HG02938 (cell line): ENCODE data around the gene KRTAP5-5.
"Not testable (repeated sequence)": the region's sequence is repeated elsewhere in the genome, so short reads cannot be mapped to it uniquely, and the experiment has no call there.

ENCODE experiments used
- ATAC-seq: cut with Tn5 transposase; IDR thresholded peaks from one replicate; pipeline ENCODE4 v1.9.1; 2021; ENCODE audit warnings: mild to moderate bottlenecking, moderate library complexity; ENCODE audit not compliant: unreplicated experiment

KRTAP5-5 gene

GRCh38 chr11:1605923-1606322 is 23.7 kb upstream of the KRTAP5-5 start:
- ATAC-seq = not testable (repeated sequence)

- ATAC-seq = not testable (repeated sequence)
Measured at GRCh38 chr11:1607156-1607845, 22.3 kb upstream of the KRTAP5-5 start.

- not testable (repeated sequence) for ATAC-seq
Measured at GRCh38 chr11:1607901-1608300, 21.7 kb upstream of the KRTAP5-5 start.

- no peak for ATAC-seq
Measured at GRCh38 chr11:1608363-1608762, 21.2 kb upstream of the KRTAP5-5 start, which contains the start of gene KRTAP5-3. TSS of gene KRTAP5-3 (minus strand) at chr11:1608463. CDS start at chr11:1608385, 78 bp downstream.

GRCh38 chr11:1618231-1618630 is 11.3 kb upstream of the KRTAP5-5 start:
- no peak for ATAC-seq

DNA sequence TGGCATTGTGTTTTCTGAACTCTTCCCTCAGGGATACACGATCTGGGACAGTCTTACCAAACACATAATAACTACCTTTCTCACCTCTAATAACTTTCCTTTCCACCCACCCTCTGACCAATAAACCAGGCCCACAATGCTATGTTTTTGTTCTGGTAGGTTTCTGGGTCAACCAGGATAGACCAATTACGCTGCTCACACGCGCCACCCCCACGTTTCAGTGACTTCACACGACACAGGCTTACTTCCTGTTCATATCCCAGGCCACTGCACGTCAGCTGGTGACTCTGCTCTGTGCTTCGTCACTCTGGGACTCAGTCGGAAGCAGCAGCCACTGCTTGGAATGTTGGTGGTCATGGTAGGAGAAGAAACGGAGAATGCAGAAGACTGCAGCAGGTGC is 10.1 kb upstream of the KRTAP5-5 start:
- ATAC-seq = no peak

- no peak for ATAC-seq
Measured at GRCh38 chr11:1622086-1622485, 7.5 kb upstream of the KRTAP5-5 start, which contains the start of gene KRTAP5-4. TSS of gene KRTAP5-4 (minus strand) at chr11:1622138. CDS start at chr11:1622093, 45 bp downstream.

GRCh38 chr11:1623716-1624115 is 5.9 kb upstream of the KRTAP5-5 start:
- no peak for ATAC-seq

DNA sequence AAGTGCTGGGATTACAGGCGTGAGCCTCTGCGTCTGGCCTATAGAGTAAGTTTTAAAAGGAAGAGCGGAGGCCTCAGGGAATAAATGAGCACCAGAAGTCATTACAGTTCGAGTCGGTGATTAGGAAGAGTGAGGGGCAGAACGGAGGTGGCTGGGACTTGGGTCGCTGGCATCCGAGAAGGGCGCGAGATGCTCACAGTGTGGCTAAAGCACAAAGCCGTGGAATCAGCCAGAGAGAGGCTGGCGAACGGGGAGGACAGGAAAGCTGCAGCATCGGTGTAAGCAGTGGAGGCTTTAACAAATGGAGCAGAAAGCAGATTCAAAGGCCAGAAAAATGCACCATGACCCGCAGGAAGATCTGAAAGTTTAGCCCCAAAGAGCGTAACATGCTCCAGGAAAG is 5.0 kb upstream of the KRTAP5-5 start:
- ATAC-seq = no peak

DNA sequence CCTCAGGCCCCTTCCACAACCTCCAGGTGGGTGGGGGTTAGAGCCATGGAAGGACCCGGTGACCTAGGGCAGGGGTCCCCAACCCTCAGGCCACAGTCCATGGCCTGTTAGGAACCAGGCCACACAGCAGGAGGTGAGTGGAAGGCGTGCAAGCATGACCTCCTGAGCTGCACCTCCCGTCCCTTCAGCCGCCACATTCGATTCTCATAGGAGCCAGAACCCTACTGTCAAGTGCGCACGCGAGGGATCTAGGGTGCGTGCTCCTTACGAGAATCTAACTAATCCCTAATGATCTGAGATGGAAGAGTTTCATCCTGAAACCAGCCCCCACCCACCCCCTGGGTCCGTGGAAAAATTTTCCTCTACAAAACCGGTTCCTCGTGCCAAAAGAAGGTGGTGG is 4.0 kb upstream of the KRTAP5-5 start:
- no peak for ATAC-seq

- no peak for ATAC-seq
Measured at GRCh38 chr11:1628506-1629325, 859 bp upstream of the KRTAP5-5 start.

GRCh38 chr11:1630271-1630670 is 696 bp downstream of the KRTAP5-5 start:
- ATAC-seq = no peak

- ATAC-seq = no peak
Measured at GRCh38 chr11:1631066-1631568, 1.5 kb downstream of the KRTAP5-5 start.

GRCh38 chr11:1632053-1632714 is 2.6 kb downstream of the KRTAP5-5 start:
- ATAC-seq = no peak

GRCh38 chr11:1633864-1634263 is 4.3 kb downstream of the KRTAP5-5 start:
- no peak for ATAC-seq

- ATAC-seq = no peak
Measured at GRCh38 chr11:1636291-1636950, 6.8 kb downstream of the KRTAP5-5 start.

GRCh38 chr11:1637628-1638027 is 8.1 kb downstream of the KRTAP5-5 start:
- no peak for ATAC-seq

GRCh38 chr11:1638344-1638743 is 8.8 kb downstream of the KRTAP5-5 start:
- ATAC-seq = no peak

- ATAC-seq = no peak
Measured at GRCh38 chr11:1639102-1639620, 9.6 kb downstream of the KRTAP5-5 start.

- no peak for ATAC-seq
Measured at GRCh38 chr11:1639666-1640065, 10.1 kb downstream of the KRTAP5-5 start.
